HCT116 (cell line): ENCODE data around the gene PRRT4. TPM values are rescaled to one million over a fixed set of nuclear protein-coding genes. Genes with fewer than 3 reads are reported as not detected.

Experiments
- ATAC-seq: fragments of 200-7000 bp; cut with Tn5 transposase; 2 replicates; pipeline ENCODE4 v1.9.1; 2020; ENCODE audit warnings: mild to moderate bottlenecking, moderate library complexity
- BruUV-seq: library from RNA; stranded (reverse); fragments of 400-500 nt; replicated peaks from 2 replicates; lab custom pipeline; 2021; lab: Mats Ljungman, UMichigan
- CTCF ChIA-PET: fragments of 300-600 bp; sonication (Branson Sonifier 250); formaldehyde crosslinking; loops from one replicate; lab custom pipeline; 2021; ENCODE audit warnings: antibody characterized with exemption; lab: Charles Lee
- POLR2A ChIA-PET: fragments of 300-600, 350-600 bp; sonication (Branson Sonifier 250); formaldehyde crosslinking; loops from one replicate; lab custom pipeline; 2021; ENCODE audit warnings: antibody characterized with exemption; lab: Charles Lee
- RAD21 ChIA-PET, 2 experiments: fragments of 300-600 bp; sonication (Branson Sonifier 250); formaldehyde crosslinking; loops; one replicate each; lab custom pipeline; 2023; ENCODE audit warnings: low total read pairs in 2 of 2; ENCODE audit not compliant: uncharacterized antibody in 2 of 2, unreplicated experiment in 2 of 2, low non-redundant PET in 1 of 2; lab: Charles Lee
- DNase-seq: peaks from one replicate; pipeline ENCODE4 v3.0.0-alpha.2; 2010; ENCODE audit warnings: low read depth, low spot score
- H2AFZ ChIP-seq: fragments of 200-600 bp; shearing (Covaris generic), sonication (generic); 2 replicates; pipeline ENCODE4 v1.6.1; 2017; ENCODE audit warnings: low read depth, mixed run types, mixed read lengths, antibody characterized with exemption, low read length; ENCODE audit not compliant: poor library complexity, severe bottlenecking
- H3K27ac ChIP-seq: 2 replicates; pipeline ENCODE4 v1.5.1; 2012; ENCODE audit warnings: low read depth, low read length
- H3K27me3 ChIP-seq: fragments of 200-600 bp; sonication (generic); 2 replicates; pipeline ENCODE4 v1.6.1; 2016; ENCODE audit warnings: mixed run types, low read length, mixed read lengths; ENCODE audit not compliant: insufficient read depth
- H3K36me3 ChIP-seq, 2 experiments: fragments of 200-500 bp in 1 of 2; fragments of 200-600 bp in 1 of 2; sonication (Bioruptor generic) in 1 of 2; sonication (generic) in 1 of 2; 2 replicates each; pipeline versions ENCODE4 v1.5.1 to v1.6.1; 2014 to 2016; ENCODE audit warnings: low read length in 2 of 2, inconsistent platforms in 1 of 2, mixed read lengths in 1 of 2, mixed run types in 1 of 2; ENCODE audit not compliant: insufficient read depth in 2 of 2, control insufficient read depth in 1 of 2
- H3K4me1 ChIP-seq, 2 experiments: fragments of 200-600 bp in 1 of 2; sonication (generic) in 1 of 2; 2 replicates each; pipeline versions ENCODE4 v1.5.1 to v1.6.1; 2012 to 2017; ENCODE audit warnings: low read length in 2 of 2, inconsistent platforms in 1 of 2, mild to moderate bottlenecking in 1 of 2, mixed read lengths in 1 of 2, mixed run types in 1 of 2, moderate library complexity in 1 of 2; ENCODE audit not compliant: insufficient read depth in 2 of 2, control insufficient read depth in 1 of 2
- H3K4me2 ChIP-seq: fragments of 200-600 bp; sonication (generic); 2 replicates; pipeline ENCODE4 v1.6.1; 2017; ENCODE audit warnings: mixed run types, low read length, mixed read lengths
- H3K4me3 ChIP-seq, 2 experiments: fragments of 200-600 bp in 1 of 2; sonication (generic) in 1 of 2; replicated peaks in 1 of 2; 2 replicates each; pipeline ENCODE4 v1.5.1; 2011 to 2016; ENCODE audit warnings: low read length in 2 of 2, control low read depth in 1 of 2, low read depth in 1 of 2, mild to moderate bottlenecking in 1 of 2, mixed read lengths in 1 of 2, mixed run types in 1 of 2
- H3K79me2 ChIP-seq: fragments of 200-600 bp; sonication (generic); 2 replicates; pipeline ENCODE4 v1.6.1; 2017; ENCODE audit warnings: mild to moderate bottlenecking, mixed run types, low read length, moderate library complexity, mixed read lengths; ENCODE audit not compliant: insufficient read depth
- H3K9ac ChIP-seq: fragments of 200-600 bp; sonication (generic); 2 replicates; pipeline ENCODE4 v1.6.1; 2016; ENCODE audit warnings: low read length, mixed read lengths
- H3K9me2 ChIP-seq: fragments of 200-600 bp; sonication (generic), shearing (Covaris generic); 2 replicates; pipeline ENCODE4 v1.6.1; 2017; ENCODE audit warnings: mixed run types, mild to moderate bottlenecking, moderate library complexity; ENCODE audit not compliant: insufficient read depth
- H3K9me3 ChIP-seq, 2 experiments: fragments of 200-500 bp in 1 of 2; fragments of 200-600 bp in 1 of 2; sonication (Bioruptor generic) in 1 of 2; sonication (generic) in 1 of 2; 2 replicates each; pipeline ENCODE4 v1.6.1; 2014 to 2017; ENCODE audit warnings: low read length in 2 of 2, mixed read lengths in 2 of 2, inconsistent platforms in 1 of 2, low read depth in 1 of 2, mild to moderate bottlenecking in 1 of 2, mixed run types in 1 of 2, moderate library complexity in 1 of 2; ENCODE audit not compliant: control insufficient read depth in 1 of 2, insufficient read depth in 1 of 2
- H4K20me1 ChIP-seq: fragments of 200-600 bp; sonication (generic), shearing (Covaris generic); 2 replicates; pipeline ENCODE4 v1.6.1; 2017; ENCODE audit warnings: mixed run types, mild to moderate bottlenecking, moderate library complexity; ENCODE audit not compliant: insufficient read depth
- CBX3 ChIP-seq: IDR thresholded peaks from 2 replicates; pipeline ENCODE4 v1.6.1; 2012; ENCODE audit warnings: low read depth
- CEBPB ChIP-seq: IDR thresholded peaks from 2 replicates; pipeline ENCODE4 v1.6.1; 2012; ENCODE audit warnings: low read depth
- EGR1 ChIP-seq: IDR thresholded peaks from 2 replicates; pipeline ENCODE4 v1.6.1; 2012; ENCODE audit warnings: low read depth
- ELF1 ChIP-seq: IDR thresholded peaks from 2 replicates; pipeline ENCODE4 v1.6.1; 2012; ENCODE audit warnings: low read depth, borderline replicate concordance
- EZH2 ChIP-seq: fragments of 200-600 bp; sonication (generic); IDR thresholded peaks from 2 replicates; pipeline ENCODE4 v1.6.1; 2017; ENCODE audit warnings: antibody characterized with exemption, mixed run types
- EZH2phosphoT487 ChIP-seq: fragments of 200-600 bp; IDR thresholded peaks from 2 replicates; pipeline ENCODE4 v1.6.1; 2018; ENCODE audit warnings: antibody characterized with exemption, borderline replicate concordance
- JUND ChIP-seq: IDR thresholded peaks from 2 replicates; pipeline ENCODE4 v1.6.1; 2012
- POLR2AphosphoS5 ChIP-seq: IDR thresholded peaks from 2 replicates; pipeline ENCODE4 v1.6.1; 2011; ENCODE audit warnings: mild to moderate bottlenecking, low read depth, low read length, moderate library complexity
- RAD21 ChIP-seq: IDR thresholded peaks from 2 replicates; pipeline ENCODE4 v1.6.1; 2012; ENCODE audit warnings: low read depth, mild to moderate bottlenecking
- REST ChIP-seq: IDR thresholded peaks from 2 replicates; pipeline ENCODE4 v1.6.1; 2012; ENCODE audit warnings: low read depth
- SIN3A ChIP-seq: IDR thresholded peaks from 2 replicates; pipeline ENCODE4 v1.6.1; 2012; ENCODE audit warnings: low read depth
- SRF ChIP-seq: IDR thresholded peaks from 2 replicates; pipeline ENCODE4 v1.6.1; 2012; ENCODE audit warnings: low read depth
- YY1 ChIP-seq: IDR thresholded peaks from 2 replicates; pipeline ENCODE4 v1.6.1; 2011; ENCODE audit warnings: low read length, low read depth, moderate library complexity, mild to moderate bottlenecking; ENCODE audit not compliant: insufficient replicate concordance; ENCODE audit errors: extremely low read depth
- ZBTB33 ChIP-seq: IDR thresholded peaks from 2 replicates; pipeline ENCODE4 v1.6.1; 2011; ENCODE audit warnings: mild to moderate bottlenecking, low read length, moderate library complexity; ENCODE audit not compliant: insufficient replicate concordance; ENCODE audit errors: extremely low read depth
- ZFX ChIP-seq: fragments of 450-650 bp; IDR thresholded peaks from 2 replicates; pipeline ENCODE4 v1.6.1; 2017
- ZNF274 ChIP-seq: fragments of 200-500 bp; sonication (Bioruptor generic); IDR thresholded peaks from 2 replicates; pipeline ENCODE4 v1.6.1; 2014; ENCODE audit warnings: mild to moderate bottlenecking, low read depth, low read length, inconsistent platforms
- intact Hi-C: fragments of 100-400 bp; cut with micrococcal nuclease; formaldehyde crosslinking; loops from 2 replicates; pipeline ENCODE4 v1.10.0; 2022
- total RNA-seq: library from RNA; stranded (reverse); gene quantifications from one replicate; pipeline ENCODE4 v1.2.1, GENCODE V29; 2021; ENCODE audit not compliant: unreplicated experiment
- TF ChIP-seq, protein P1 (sequence below): IDR thresholded peaks from 2 replicates; pipeline ENCODE4 v1.6.1; 2012
- TF ChIP-seq, protein P2 (sequence below), 3 experiments: fragments of 200-600 bp in 1 of 3; sonication (generic) in 1 of 3; IDR thresholded peaks in 2 of 3; conservative IDR thresholded peaks in 1 of 3; 2 replicates each; pipeline ENCODE4 v1.5.1; 2012 to 2017; ENCODE audit warnings: low read depth in 2 of 3, low read length in 2 of 3, antibody characterized with exemption in 1 of 3, borderline replicate concordance in 1 of 3, control low read depth in 1 of 3, mild to moderate bottlenecking in 1 of 3, mixed read lengths in 1 of 3, mixed run types in 1 of 3, moderate library complexity in 1 of 3; ENCODE audit not compliant: insufficient read depth in 1 of 3

The PRRT4 gene
- total RNA-seq, 1 experiment from 2014 or later: 4.0 TPM

- POLR2A ChIA-PET: interaction anchor here (0.7 to 1.0 kb wide), 3 partner anchors 13 to 67 kb away, joined by 3 read pairs; no protein-coding TSS in a partner anchor
- peak; percentile 91 for ATAC-seq
- BruUV-seq: no TSS peak
- Histone ChIP-seq H3K27ac (peak within 1 kb of the TSS; percentile 71), H3K9ac (peak within 1 kb of the TSS; percentile 93), H4K20me1 (no peaks in the 10 kb centered on the region), H3K36me3 (peaks cover 2 to 10% of the 10 kb centered on the region in 2 experiments; a peak in 3 of 4 replicates), H3K4me3 (peak within 1 kb of the TSS; percentile 83 to 92), H3K27me3 (no peaks in the 10 kb centered on the region), H3K4me1 (peaks cover 9 to 18% of the 10 kb centered on the region in 2 experiments), H3K9me3 (no peaks in the 10 kb centered on the region), H3K9me2 (no peaks in the 10 kb centered on the region), H3K4me2 (peak within 1 kb of the TSS; percentile 75), H2AFZ (peak within 1 kb of the TSS; percentile 100), H3K79me2 (peaks cover 49% of the 10 kb centered on the region)
- CTCF ChIA-PET: interaction anchor here (0.8 to 2.5 kb wide), 4 partner anchors 37 to 117 kb away, joined by 3 to 9 read pairs (median 6); no protein-coding TSS in a partner anchor
- RAD21 ChIA-PET: no interaction called here
- peak; percentile 87 for DNase-seq
- intact Hi-C loops: no loop called here
- TF ChIP-seq ZFX (peak; percentile 80), EZH2 (no peak), REST (no peak), YY1 (peak; percentile 97), JUND (peak; percentile 38; the same call in 1 of the 2 replicates), ZNF274 (no peak), ZBTB33 (peak; percentile 21), EZH2phosphoT487 (no peak), SRF (peak; percentile 93), EGR1 (peak; percentile 58), POLR2AphosphoS5 (peak; percentile 98), ELF1 (peak; percentile 59; the same call in 1 of the 2 replicates), SIN3A (peak; percentile 98), CEBPB (peak; percentile 66), CBX3 (peak; percentile 99), RAD21 (no peak)
- TF ChIP-seq, protein P1, sequence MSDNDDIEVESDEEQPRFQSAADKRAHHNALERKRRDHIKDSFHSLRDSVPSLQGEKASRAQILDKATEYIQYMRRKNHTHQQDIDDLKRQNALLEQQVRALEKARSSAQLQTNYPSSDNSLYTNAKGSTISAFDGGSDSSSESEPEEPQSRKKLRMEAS: peak; percentile 98
- TF ChIP-seq, protein P2, sequence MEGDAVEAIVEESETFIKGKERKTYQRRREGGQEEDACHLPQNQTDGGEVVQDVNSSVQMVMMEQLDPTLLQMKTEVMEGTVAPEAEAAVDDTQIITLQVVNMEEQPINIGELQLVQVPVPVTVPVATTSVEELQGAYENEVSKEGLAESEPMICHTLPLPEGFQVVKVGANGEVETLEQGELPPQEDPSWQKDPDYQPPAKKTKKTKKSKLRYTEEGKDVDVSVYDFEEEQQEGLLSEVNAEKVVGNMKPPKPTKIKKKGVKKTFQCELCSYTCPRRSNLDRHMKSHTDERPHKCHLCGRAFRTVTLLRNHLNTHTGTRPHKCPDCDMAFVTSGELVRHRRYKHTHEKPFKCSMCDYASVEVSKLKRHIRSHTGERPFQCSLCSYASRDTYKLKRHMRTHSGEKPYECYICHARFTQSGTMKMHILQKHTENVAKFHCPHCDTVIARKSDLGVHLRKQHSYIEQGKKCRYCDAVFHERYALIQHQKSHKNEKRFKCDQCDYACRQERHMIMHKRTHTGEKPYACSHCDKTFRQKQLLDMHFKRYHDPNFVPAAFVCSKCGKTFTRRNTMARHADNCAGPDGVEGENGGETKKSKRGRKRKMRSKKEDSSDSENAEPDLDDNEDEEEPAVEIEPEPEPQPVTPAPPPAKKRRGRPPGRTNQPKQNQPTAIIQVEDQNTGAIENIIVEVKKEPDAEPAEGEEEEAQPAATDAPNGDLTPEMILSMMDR (IDR thresholded peaks at IDR 0.05 in 2 of 3, conservative IDR thresholded peaks at IDR 0.05 in 1 of 3; ENCODE audit: borderline replicate concordance in 1 of 3, insufficient read depth in 1 of 3, low read depth in 2 of 3, low read length in 2 of 3): no peak
Measured at GRCh38 chr7:128343554-128344430, 17.7 kb downstream of the PRRT4 start, which contains the start of gene RBM28. Gene RBM28 (minus strand): TSS chr7:128343908. CDS start chr7:128343793, 115 bp downstream.
